Neural cell (in vitro differentiated cells): Measurements from ENCODE around the gene ADAM11. TPM values are rescaled to one million over a fixed set of nuclear protein-coding genes. Genes with fewer than 3 reads are reported as not detected.
"Not testable (repeated sequence)": the region's sequence is repeated elsewhere in the genome, so short reads cannot be mapped to it uniquely, and the experiment has no call there.

Experiments
- H2AFZ ChIP-seq: fragments of 200-600, 300-800 bp; sonication (generic), shearing (Covaris generic); 2 replicates; pipeline ENCODE4 v1.6.0; 2014; ENCODE audit warnings: low read depth, mild to moderate bottlenecking, antibody characterized with exemption, low read length, moderate library complexity
- H3F3A ChIP-seq: fragments of 200-600 bp; shearing (Covaris generic); 2 replicates; pipeline ENCODE4 v1.6.1; 2016; ENCODE audit warnings: mild to moderate bottlenecking, moderate library complexity, mixed read lengths, antibody characterized with exemption, low read length; ENCODE audit not compliant: insufficient read depth, poor library complexity, severe bottlenecking
- H3K27ac ChIP-seq: fragments of 200-600, 300-800 bp; sonication (generic), shearing (Covaris generic); 2 replicates; pipeline ENCODE4 v1.5.1; 2014; ENCODE audit warnings: mild to moderate bottlenecking, low read length, moderate library complexity
- H3K27me3 ChIP-seq: fragments of 300-800, 200-600 bp; sonication (generic), shearing (Covaris generic); 2 replicates; pipeline ENCODE4 v1.6.0; 2014; ENCODE audit warnings: mild to moderate bottlenecking, low read depth, low read length, moderate library complexity; ENCODE audit not compliant: insufficient read depth
- H3K36me3 ChIP-seq: fragments of 300-800, 200-600 bp; sonication (generic), shearing (Covaris generic); 2 replicates; pipeline ENCODE4 v1.5.1; 2014; ENCODE audit warnings: mild to moderate bottlenecking, antibody characterized with exemption, low read length, moderate library complexity; ENCODE audit not compliant: insufficient read depth
- H3K4me2 ChIP-seq: fragments of 300-800, 200-600 bp; sonication (generic), shearing (Covaris generic); 2 replicates; pipeline ENCODE4 v1.6.0; 2014; ENCODE audit warnings: mild to moderate bottlenecking, low read length
- H3K4me3 ChIP-seq: fragments of 300-800, 200-600 bp; sonication (generic), shearing (Covaris generic); 2 replicates; pipeline ENCODE4 v1.5.1; 2014; ENCODE audit warnings: mild to moderate bottlenecking, low read length, moderate library complexity
- H3K79me2 ChIP-seq: fragments of 200-600 bp; shearing (Covaris generic); replicated peaks from 2 replicates; pipeline ENCODE4 v1.6.0; 2014; ENCODE audit warnings: mild to moderate bottlenecking, low read length, moderate library complexity; ENCODE audit not compliant: insufficient read depth
- H3K9ac ChIP-seq: fragments of 300-800, 200-600 bp; sonication (generic), shearing (Covaris generic); 2 replicates; pipeline ENCODE4 v1.6.1; 2016; ENCODE audit warnings: mild to moderate bottlenecking, low read length, mixed read lengths
- H3K9me2 ChIP-seq: fragments of 200-600 bp; shearing (Covaris generic); 2 replicates; pipeline ENCODE4 v1.6.1; 2016; ENCODE audit warnings: mild to moderate bottlenecking, low read length, mixed read lengths; ENCODE audit not compliant: insufficient read depth
- H3K9me3 ChIP-seq: fragments of 200-600, 300-800 bp; sonication (generic), shearing (Covaris generic); 2 replicates; pipeline ENCODE4 v1.6.1; 2016; ENCODE audit warnings: mild to moderate bottlenecking, mixed run types, low read length, moderate library complexity, mixed read lengths
- H4K20me1 ChIP-seq: fragments of 200-600 bp; shearing (Covaris generic); 2 replicates; pipeline ENCODE4 v1.6.1; 2016; ENCODE audit warnings: mild to moderate bottlenecking, mixed run types; ENCODE audit not compliant: insufficient read depth
- CTCF ChIP-seq: fragments of 450-650 bp; IDR thresholded peaks from 2 replicates; pipeline ENCODE4 v1.5.1; 2014; ENCODE audit warnings: antibody characterized with exemption, mild to moderate bottlenecking, moderate library complexity; ENCODE audit not compliant: poor library complexity, severe bottlenecking
- EP300 ChIP-seq: fragments of 450-650 bp; conservative IDR thresholded peaks from 2 replicates; pipeline ENCODE4 v1.6.1; 2014; ENCODE audit warnings: antibody characterized with exemption, mild to moderate bottlenecking, moderate library complexity; ENCODE audit not compliant: poor library complexity, severe bottlenecking
- EZH2 ChIP-seq: fragments of 200-600, 300-800 bp; shearing (Covaris generic), sonication (generic); IDR thresholded peaks from 2 replicates; pipeline ENCODE4 v1.6.1; 2014; ENCODE audit warnings: antibody characterized with exemption, low read length, borderline replicate concordance, mild to moderate bottlenecking; ENCODE audit not compliant: insufficient read depth, poor library complexity, severe bottlenecking
- MXI1 ChIP-seq: fragments of 450-650 bp; conservative IDR thresholded peaks from 2 replicates; pipeline ENCODE4 v1.6.1; 2014; ENCODE audit warnings: antibody characterized with exemption, mild to moderate bottlenecking; ENCODE audit not compliant: poor library complexity, severe bottlenecking
- POLR2AphosphoS5 ChIP-seq: IDR thresholded peaks from 2 replicates; pipeline ENCODE4 v1.6.1; 2012
- RAD21 ChIP-seq: fragments of 450-650 bp; conservative IDR thresholded peaks from 2 replicates; pipeline ENCODE4 v1.6.1; 2014; ENCODE audit warnings: antibody characterized with exemption, mild to moderate bottlenecking, moderate library complexity
- REST ChIP-seq: IDR thresholded peaks from 2 replicates; pipeline ENCODE4 v1.6.1; 2012; ENCODE audit warnings: borderline replicate concordance
- SMC3 ChIP-seq: fragments of 450-650 bp; conservative IDR thresholded peaks from 2 replicates; pipeline ENCODE4 v1.6.1; 2014; ENCODE audit warnings: antibody characterized with exemption, mild to moderate bottlenecking, moderate library complexity; ENCODE audit not compliant: poor library complexity
- TAF1 ChIP-seq: IDR thresholded peaks from 2 replicates; pipeline ENCODE4 v1.6.1; 2012; ENCODE audit warnings: low read depth
- polyA plus RNA-seq: library from polyadenylated mRNA; depleted of rRNA; stranded (reverse); fragments of >200 nt; gene quantifications from 2 replicates; pipeline ENCODE4 v1.2.3, GENCODE V29; 2014

ADAM11 gene
- polyA plus RNA-seq, 1 donor from 2014 or later = 25.8 TPM

GRCh38 chr17:44752953-44753861 is 5.6 kb upstream of the ADAM11 start:
- TF ChIP-seq RAD21 (no peak), MXI1 (no peak), TAF1 (no peak), REST (no peak), EZH2 (no peak), CTCF (no peak), SMC3 (no peak), POLR2AphosphoS5 (no peak), EP300 (no peak)

GRCh38 chr17:44754276-44754675 is 4.5 kb upstream of the ADAM11 start:
- TF ChIP-seq EZH2 (no peak), TAF1 (no peak), MXI1 (no peak), POLR2AphosphoS5 (no peak), REST (no peak), EP300 (no peak), CTCF (no peak), RAD21 (no peak), SMC3 (no peak)
- H3K9ac ChIP-seq = no peak overlapping the region

More at GRCh38 chr17:44752953-44753861, 5.6 kb upstream of the ADAM11 start:
- Histone ChIP-seq H3K27me3 (no peaks in the 10 kb centered on the region), H3K27ac (no peak overlapping the region), H4K20me1 (no peaks in the 10 kb centered on the region), H3K9me3 (no peaks in the 10 kb centered on the region), H3K36me3 (no peaks in the 10 kb centered on the region), H3K79me2 (no peaks in the 10 kb centered on the region), H2AFZ (no peak overlapping the region), H3K4me2 (no peak overlapping the region), H3F3A (no peaks in the 10 kb centered on the region), H3K9me2 (no peaks in the 10 kb centered on the region), H3K4me3 (no peak overlapping the region), H3K9ac (no peak overlapping the region)

GRCh38 chr17:44755180-44755579 is 3.6 kb upstream of the ADAM11 start:
- H3K79me2 ChIP-seq, H3K27me3 ChIP-seq, H2AFZ ChIP-seq, H3K9me3 ChIP-seq, H3K4me3 ChIP-seq, H3K9me2 ChIP-seq, H3K9ac ChIP-seq, H4K20me1 ChIP-seq, H3K27ac ChIP-seq, H3F3A ChIP-seq, H3K4me2 ChIP-seq, H3K36me3 ChIP-seq: not testable (repeated sequence)

More at GRCh38 chr17:44754276-44754675, 4.5 kb upstream of the ADAM11 start:
- Histone ChIP-seq H3K4me2 (no peak overlapping the region), H3F3A (no peaks in the 10 kb centered on the region), H3K36me3 (no peaks in the 10 kb centered on the region), H3K27me3 (peaks cover 2% of the 10 kb centered on the region), H3K79me2 (no peaks in the 10 kb centered on the region), H3K4me3 (no peak overlapping the region), H4K20me1 (no peaks in the 10 kb centered on the region), H2AFZ (no peak overlapping the region), H3K9me3 (no peaks in the 10 kb centered on the region), H3K9me2 (no peaks in the 10 kb centered on the region), H3K27ac (no peak overlapping the region)
